Stimulated activated effector memory CD8-positive, alpha-beta T cell treated with anti-CD3 and anti-CD28 coated beads, Interleukin-12 subunit alpha, Interleukin-12 subunit beta, amount 100 ng/mL, for 72 hours (primary cell): ENCODE measurements around the gene ECHS1.

ENCODE experiments used
- ATAC-seq: fragments of 150-1000 bp; cut with Tn5 transposase; 2 replicates; pipeline ENCODE4 v1.10.0; 2021
- DNase-seq, 2 donors: peaks; one replicate each; pipeline ENCODE4 v3.0.0; 2021 to 2022; ENCODE audit warnings: low spot score in 2 of 2
- H3K27ac Mint-ChIP-seq: one replicate; pipeline ENCODE4 v1.8.0; 2022; ENCODE audit warnings: mild to moderate bottlenecking, mixed read lengths
- H3K36me3 Mint-ChIP-seq: one replicate; pipeline ENCODE4 v1.8.0; 2022; ENCODE audit warnings: mild to moderate bottlenecking, mixed read lengths
- H3K4me1 Mint-ChIP-seq: one replicate; pipeline ENCODE4 v1.8.0; 2022; ENCODE audit warnings: mixed read lengths
- H3K4me3 Mint-ChIP-seq: one replicate; pipeline ENCODE4 v1.8.0; 2022; ENCODE audit warnings: mild to moderate bottlenecking, mixed read lengths
- H3K9me3 Mint-ChIP-seq: one replicate; pipeline ENCODE4 v1.8.0; 2022; ENCODE audit warnings: mixed read lengths

ECHS1 gene

GRCh38 chr10:133403784-133404183 is 30.6 kb upstream of the ECHS1 start:
- DNase-seq (no peak), ATAC-seq (no peak)
- Mint-ChIP-seq H3K36me3 (peaks cover 89% of the 10 kb centered on the region), H3K27ac (no peak overlapping the region), H3K4me3 (no peak overlapping the region), H3K9me3 (no peaks in the 10 kb centered on the region), H3K4me1 (peaks cover 54% of the 10 kb centered on the region)

GRCh38 chr10:133403359-133403758 is 30.2 kb upstream of the ECHS1 start:
- H3K4me3 Mint-ChIP-seq: no peak overlapping the region
- peaks cover 50% of the 10 kb centered on the region for H3K4me1 Mint-ChIP-seq
- H3K9me3 Mint-ChIP-seq: no peaks in the 10 kb centered on the region
- H3K36me3 Mint-ChIP-seq: peaks cover 89% of the 10 kb centered on the region
- no peak for ATAC-seq
- no peak for DNase-seq
- no peak overlapping the region for H3K27ac Mint-ChIP-seq

- H3K4me3 Mint-ChIP-seq: no peak overlapping the region
- H3K4me1 Mint-ChIP-seq: peaks cover 52% of the 10 kb centered on the region
- H3K9me3 Mint-ChIP-seq: no peaks in the 10 kb centered on the region
- DNase-seq: peak in 1 of 2 donors; percentile 43
- H3K27ac Mint-ChIP-seq: peak overlapping the region; percentile 83
- peak; percentile 9 for ATAC-seq
- H3K36me3 Mint-ChIP-seq: peaks cover 89% of the 10 kb centered on the region
These were observed 29.0 kb upstream of the ECHS1 start for GRCh38 chr10:133401981-133402725.

- ATAC-seq: no peak
- DNase-seq: peak in 1 of 2 donors; percentile 47
- Mint-ChIP-seq H3K9me3 (no peaks in the 10 kb centered on the region), H3K27ac (peak overlapping the region; percentile 83), H3K36me3 (peaks cover 89% of the 10 kb centered on the region), H3K4me1 (peaks cover 58% of the 10 kb centered on the region), H3K4me3 (peak overlapping the region; percentile 33)
These were observed 28.3 kb upstream of the ECHS1 start for GRCh38 chr10:133401500-133401899.

GRCh38 chr10:133400624-133401424 is 27.7 kb upstream of the ECHS1 start:
- Mint-ChIP-seq H3K9me3 (no peaks in the 10 kb centered on the region), H3K4me3 (peak overlapping the region; percentile 33), H3K4me1 (peaks cover 53% of the 10 kb centered on the region), H3K36me3 (peaks cover 86% of the 10 kb centered on the region), H3K27ac (peak overlapping the region; percentile 83)
- DNase-seq: peak in 1 of 2 donors; percentile 53
- peak; percentile 69 for ATAC-seq

- Mint-ChIP-seq H3K27ac (no peak overlapping the region), H3K4me3 (no peak overlapping the region), H3K36me3 (peaks cover 84% of the 10 kb centered on the region), H3K9me3 (no peaks in the 10 kb centered on the region), H3K4me1 (peaks cover 57% of the 10 kb centered on the region)
- DNase-seq: peak in 1 of 2 donors; percentile 45
- ATAC-seq: no peak
These were observed 26.0 kb upstream of the ECHS1 start for GRCh38 chr10:133399123-133399601.

- Mint-ChIP-seq H3K27ac (peak overlapping the region; percentile 40), H3K9me3 (no peaks in the 10 kb centered on the region), H3K4me1 (peaks cover 51% of the 10 kb centered on the region), H3K36me3 (peaks cover 72% of the 10 kb centered on the region), H3K4me3 (no peak overlapping the region)
- DNase-seq (peak in 1 of 2 donors; percentile 40), ATAC-seq (no peak)
These were observed 24.8 kb upstream of the ECHS1 start for GRCh38 chr10:133397938-133398337.

GRCh38 chr10:133396035-133396624 is 23.0 kb upstream of the ECHS1 start:
- ATAC-seq (no peak), DNase-seq (peak in 1 of 2 donors; percentile 46)
- Mint-ChIP-seq H3K9me3 (no peaks in the 10 kb centered on the region), H3K27ac (peak overlapping the region; percentile 76), H3K36me3 (peaks cover 72% of the 10 kb centered on the region), H3K4me1 (peaks cover 47% of the 10 kb centered on the region), H3K4me3 (peak overlapping the region; percentile 94)

- Mint-ChIP-seq H3K4me3 (peak overlapping the region; percentile 94), H3K4me1 (peaks cover 50% of the 10 kb centered on the region)
- no peak for DNase-seq
These were observed 21.7 kb upstream of the ECHS1 start for GRCh38 chr10:133394801-133395221.

GRCh38 chr10:133394064-133394663 is 21.0 kb upstream of the ECHS1 start, which contains the start of gene MTG1:
MTG1 (plus strand) TSS chr10:133394157; CDS start chr10:133394221, 64 bp downstream.
- Mint-ChIP-seq H3K4me3 (peak within 1 kb of the TSS; percentile 94), H3K4me1 (peaks cover 54% of the 10 kb centered on the region), H3K36me3 (peaks cover 58% of the 10 kb centered on the region), H3K27ac (peak within 1 kb of the TSS; percentile 96), H3K9me3 (no peaks in the 10 kb centered on the region)
- ATAC-seq: peak; percentile 79
- peak; percentile 96 to 99 for DNase-seq

More at GRCh38 chr10:133394801-133395221, 21.7 kb upstream of the ECHS1 start:
- Mint-ChIP-seq H3K27ac (peak overlapping the region; percentile 96), H3K36me3 (peaks cover 65% of the 10 kb centered on the region), H3K9me3 (no peaks in the 10 kb centered on the region)
- no peak for ATAC-seq

GRCh38 chr10:133393401-133394063 is 20.4 kb upstream of the ECHS1 start:
- ATAC-seq (no peak), DNase-seq (peak in 1 of 2 donors; percentile 49)
- Mint-ChIP-seq H3K36me3 (peaks cover 52% of the 10 kb centered on the region), H3K9me3 (no peaks in the 10 kb centered on the region), H3K4me1 (peaks cover 60% of the 10 kb centered on the region), H3K4me3 (peak overlapping the region; percentile 94), H3K27ac (peak overlapping the region; percentile 26)

GRCh38 chr10:133391761-133392518 is 18.8 kb upstream of the ECHS1 start:
- DNase-seq (peak in 1 of 2 donors; percentile 61), ATAC-seq (peak; percentile 61)
- Mint-ChIP-seq H3K36me3 (peaks cover 36% of the 10 kb centered on the region), H3K4me3 (peak overlapping the region; percentile 94), H3K9me3 (no peaks in the 10 kb centered on the region), H3K4me1 (peaks cover 53% of the 10 kb centered on the region), H3K27ac (peak overlapping the region; percentile 93)

GRCh38 chr10:133391249-133391635 is 18.1 kb upstream of the ECHS1 start:
- Mint-ChIP-seq H3K4me1 (peaks cover 50% of the 10 kb centered on the region), H3K27ac (peak overlapping the region; percentile 93), H3K9me3 (no peaks in the 10 kb centered on the region), H3K4me3 (peak overlapping the region; percentile 94), H3K36me3 (peaks cover 29% of the 10 kb centered on the region)
- DNase-seq: peak in 1 of 2 donors; percentile 49
- no peak for ATAC-seq
